ENCODE data around the gene MED27. TPM values are rescaled to one million over a fixed set of nuclear protein-coding genes. Genes with fewer than 3 reads are reported as not detected.
A peak's percentile ranks its signal among the peaks of the same experiment; 100 is the strongest.

Gene MED27
- total and polyA plus RNA-seq, 12 donors: 8.0 to 20.7 (median 17.1) TPM

DNA sequence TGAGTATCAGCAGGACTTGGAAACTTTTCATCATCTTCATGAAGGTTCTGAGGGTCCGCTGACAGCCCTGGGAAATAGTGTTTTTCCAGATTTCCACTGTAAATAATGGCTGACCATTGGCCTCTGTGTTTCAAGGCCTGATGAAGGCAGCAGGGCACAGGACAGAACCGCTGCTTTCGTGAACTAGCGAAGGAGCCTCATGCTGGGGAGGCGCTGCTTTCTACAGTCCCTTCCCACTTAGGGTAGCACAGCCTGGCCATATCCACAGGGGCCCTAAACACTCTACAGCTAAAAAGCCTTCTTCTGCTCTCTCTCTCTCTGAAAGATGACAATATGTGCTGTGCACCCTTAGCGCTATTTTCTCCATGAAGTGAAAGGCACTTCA is 118.2 kb downstream of the MED27 start:
- intact Hi-C loops (cut with DNase I): no loop called here
- H3K36me3 ChIP-seq: peaks cover 0 to 14% (median 0%) of the 10 kb centered on the region in 9 donors
- H3K27ac ChIP-seq: no peak overlapping the region
- H3K4me3 ChIP-seq: no peak overlapping the region
- 92 to 94% methylated on average over 6 of the region's 6 CpGs for WGBS, 2 donors
- H3K27me3 ChIP-seq: no peaks in the 10 kb centered on the region
- DNase-seq: no peak
- TF ChIP-seq CTCF (IDR thresholded peaks at IDR 0.05): no peak
- no peaks in the 10 kb centered on the region for H3K9me3 ChIP-seq
- no peak for ATAC-seq
- H3K4me1 ChIP-seq: peaks cover 0 to 18% (median 0%) of the 10 kb centered on the region in 9 donors

DNA sequence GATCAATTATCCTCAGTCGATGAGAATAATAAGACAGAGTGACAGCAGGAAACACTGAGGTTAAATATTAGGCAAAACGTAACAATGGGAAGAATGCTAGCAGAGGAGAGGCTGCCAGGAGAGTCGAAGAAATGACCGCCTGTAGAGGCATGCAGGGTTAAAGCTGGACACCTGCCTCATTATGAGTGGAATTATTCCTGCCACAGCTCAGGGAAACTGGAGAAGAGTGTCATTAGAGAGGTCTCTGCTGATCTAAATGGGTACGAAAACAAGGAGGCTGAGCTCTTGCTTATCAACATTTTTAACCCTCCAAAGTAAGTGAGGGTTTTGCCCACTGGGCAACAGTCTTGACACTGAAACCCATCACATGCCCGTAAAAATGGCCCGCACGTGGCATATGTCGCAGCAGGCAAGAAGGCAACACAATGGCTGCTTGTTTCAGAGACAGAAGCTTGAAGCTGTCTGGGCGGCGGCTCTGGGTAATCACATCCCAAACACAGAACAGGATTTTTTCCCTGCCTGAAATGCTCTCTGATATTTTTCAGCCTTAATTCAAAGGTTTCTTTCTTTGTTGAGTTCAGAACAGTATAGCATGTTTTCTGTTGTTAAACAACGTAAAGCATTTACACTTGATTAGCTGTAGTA is 118.7 kb downstream of the MED27 start:
- no peak for DNase-seq
- Histone ChIP-seq H3K27ac (no peak overlapping the region), H3K36me3 (peaks cover 0 to 14% (median 0%) of the 10 kb centered on the region in 9 donors), H3K4me1 (peaks cover 0 to 18% (median 0%) of the 10 kb centered on the region in 9 donors), H3K4me3 (no peak overlapping the region), H3K27me3 (no peaks in the 10 kb centered on the region), H3K9me3 (no peaks in the 10 kb centered on the region)
- WGBS, 2 donors: 69 to 75% methylated on average over 12 of the region's 12 CpGs
- peak in 1 of 8 donors; percentile 41 for ATAC-seq
- intact Hi-C loops (cut with DNase I): no loop called here
- TF ChIP-seq CTCF (IDR thresholded peaks at IDR 0.05): no peak

DNA sequence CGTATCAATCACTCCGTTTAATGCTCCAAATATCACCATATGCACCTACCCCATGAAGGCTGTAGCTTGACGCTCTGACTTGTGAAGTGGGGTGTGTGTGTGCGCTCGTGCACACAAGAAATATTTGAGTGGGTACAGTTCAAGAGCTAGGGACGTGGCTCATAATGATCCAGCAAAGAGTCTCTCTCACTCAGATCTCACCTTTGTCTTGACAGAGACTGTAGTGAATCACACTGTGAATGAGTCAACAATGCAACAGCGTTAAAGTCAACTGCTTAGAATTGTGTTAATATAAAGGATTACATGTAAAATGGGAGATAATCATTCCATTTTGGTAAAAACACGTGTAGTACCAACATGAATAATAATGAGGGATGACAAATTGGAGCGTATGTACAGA is 119.4 kb downstream of the MED27 start:
- 76 to 79% methylated on average over 9 of the region's 9 CpGs for WGBS, 2 donors
- intact Hi-C loops (cut with DNase I): no loop called here
- peak in 4 of 8 donors; percentile 17 to 53 (median 40) for ATAC-seq
- Histone ChIP-seq H3K27me3 (no peaks in the 10 kb centered on the region), H3K4me1 (peaks cover 0 to 18% (median 0%) of the 10 kb centered on the region in 9 donors), H3K27ac (no peak overlapping the region), H3K9me3 (no peaks in the 10 kb centered on the region), H3K36me3 (peaks cover 0 to 14% (median 0%) of the 10 kb centered on the region in 9 donors), H3K4me3 (no peak overlapping the region)
- no peak for DNase-seq
- no peak for TF ChIP-seq CTCF (IDR thresholded peaks at IDR 0.05)

DNA sequence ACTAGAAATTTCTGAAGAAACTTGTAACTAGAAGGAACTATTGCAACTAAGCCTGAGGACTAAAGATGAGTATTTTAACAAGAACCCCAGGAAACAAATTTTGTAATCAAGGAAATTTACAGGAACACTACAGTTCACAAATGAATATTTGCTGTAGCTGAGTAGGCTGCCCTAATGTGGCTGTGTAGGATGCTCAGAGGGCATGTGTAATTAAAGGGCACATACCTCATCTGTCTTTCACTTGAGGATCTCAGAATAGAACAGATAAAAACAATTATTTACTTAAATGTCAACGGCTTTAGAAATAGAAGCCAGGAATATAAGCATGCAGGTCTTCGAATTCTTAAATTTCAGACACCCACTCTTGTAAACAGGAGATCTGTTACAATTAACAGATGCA is 119.8 kb downstream of the MED27 start:
- peaks cover 0 to 18% (median 0%) of the 10 kb centered on the region in 9 donors for H3K4me1 ChIP-seq
- intact Hi-C loops (cut with DNase I): no loop called here
- DNase-seq (no peak), ATAC-seq (peak in 4 of 8 donors; percentile 49 to 76 (median 58))
- no peak overlapping the region for H3K4me3 ChIP-seq
- H3K9me3 ChIP-seq: no peaks in the 10 kb centered on the region
- H3K27me3 ChIP-seq: no peaks in the 10 kb centered on the region
- peaks cover 0 to 14% (median 0%) of the 10 kb centered on the region in 9 donors for H3K36me3 ChIP-seq
- TF ChIP-seq CTCF (IDR thresholded peaks at IDR 0.05): no peak
- H3K27ac ChIP-seq: no peak overlapping the region
- WGBS, 2 donors: 43 to 70% methylated on average over 2 of the region's 2 CpGs

All from heart right ventricle (tissue), 16 donors.